GM23338 (cell line): ENCODE measurements around the gene TRAF7.
"Not testable (repeated sequence)": the region's sequence is repeated elsewhere in the genome, so short reads cannot be mapped to it uniquely, and the experiment has no call there.

ENCODE experiments used
- CREB1 ChIP-seq: fragments of 250-450 bp; sonication (Bioruptor Pico); IDR thresholded peaks from 2 replicates; pipeline ENCODE4 v1.5.0; 2020; ENCODE audit warnings: low read depth, mild to moderate bottlenecking, moderate library complexity
- ETS1 ChIP-seq: IDR thresholded peaks from 2 replicates; pipeline ENCODE4 v1.6.1; 2016; ENCODE audit warnings: antibody characterized with exemption
- EZH2 ChIP-seq: fragments of 200-600 bp; sonication (generic); IDR thresholded peaks from one replicate; pipeline ENCODE4 v1.8.0; 2017; ENCODE audit warnings: antibody characterized with exemption, mild to moderate bottlenecking, low read depth; ENCODE audit not compliant: unreplicated experiment
- EZH2phosphoT487 ChIP-seq: fragments of 200-600 bp; sonication (generic); IDR thresholded peaks from one replicate; pipeline ENCODE4 v1.8.1; 2018; ENCODE audit warnings: antibody characterized with exemption; ENCODE audit not compliant: unreplicated experiment
- JUNB ChIP-seq: IDR thresholded peaks from one replicate; pipeline ENCODE4 v1.6.1; 2016; ENCODE audit warnings: antibody characterized with exemption; ENCODE audit not compliant: unreplicated experiment
- NANOG ChIP-seq: IDR thresholded peaks from 2 replicates; pipeline ENCODE4 v1.6.1; 2016; ENCODE audit warnings: antibody characterized with exemption, borderline replicate concordance
- POLR2AphosphoS5 ChIP-seq: IDR thresholded peaks from 2 replicates; pipeline ENCODE4 v1.6.1; 2016; ENCODE audit warnings: antibody characterized with exemption, low read depth
- REST ChIP-seq: IDR thresholded peaks from one replicate; pipeline ENCODE4 v1.6.1; 2018; ENCODE audit warnings: antibody characterized with exemption; ENCODE audit not compliant: unreplicated experiment
- TF ChIP-seq, protein P1 (sequence below), 2 experiments: fragments of 200-600 bp in 1 of 2; sonication (generic) in 1 of 2; conservative IDR thresholded peaks; 2 replicates each; pipeline versions ENCODE4 v1.5.1 to v1.6.1; 2016 to 2017; ENCODE audit warnings: antibody characterized with exemption in 2 of 2, low read depth in 2 of 2, mild to moderate bottlenecking in 2 of 2, moderate library complexity in 1 of 2

GRCh38 chr16:2117341-2117740, 38.2 kb upstream of the TRAF7 start:
- not testable (repeated sequence) for TF ChIP-seq REST; JUNB; POLR2AphosphoS5; EZH2; EZH2phosphoT487; ETS1; NANOG; CREB1 (CRISPR knock-in tag)
- TF ChIP-seq, protein P1, sequence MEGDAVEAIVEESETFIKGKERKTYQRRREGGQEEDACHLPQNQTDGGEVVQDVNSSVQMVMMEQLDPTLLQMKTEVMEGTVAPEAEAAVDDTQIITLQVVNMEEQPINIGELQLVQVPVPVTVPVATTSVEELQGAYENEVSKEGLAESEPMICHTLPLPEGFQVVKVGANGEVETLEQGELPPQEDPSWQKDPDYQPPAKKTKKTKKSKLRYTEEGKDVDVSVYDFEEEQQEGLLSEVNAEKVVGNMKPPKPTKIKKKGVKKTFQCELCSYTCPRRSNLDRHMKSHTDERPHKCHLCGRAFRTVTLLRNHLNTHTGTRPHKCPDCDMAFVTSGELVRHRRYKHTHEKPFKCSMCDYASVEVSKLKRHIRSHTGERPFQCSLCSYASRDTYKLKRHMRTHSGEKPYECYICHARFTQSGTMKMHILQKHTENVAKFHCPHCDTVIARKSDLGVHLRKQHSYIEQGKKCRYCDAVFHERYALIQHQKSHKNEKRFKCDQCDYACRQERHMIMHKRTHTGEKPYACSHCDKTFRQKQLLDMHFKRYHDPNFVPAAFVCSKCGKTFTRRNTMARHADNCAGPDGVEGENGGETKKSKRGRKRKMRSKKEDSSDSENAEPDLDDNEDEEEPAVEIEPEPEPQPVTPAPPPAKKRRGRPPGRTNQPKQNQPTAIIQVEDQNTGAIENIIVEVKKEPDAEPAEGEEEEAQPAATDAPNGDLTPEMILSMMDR (conservative IDR thresholded peaks at IDR 0.05; ENCODE audit: low read depth in 2 of 2), result not testable (repeated sequence)
